HG03108 (cell line): ENCODE results near the gene GPN1.
"Not testable (repeated sequence)": the region's sequence is repeated elsewhere in the genome, so short reads cannot be mapped to it uniquely, and the experiment has no call there.

ENCODE experiments used
- ATAC-seq: cut with Tn5 transposase; IDR thresholded peaks from one replicate; pipeline ENCODE4 v1.9.1; 2021; ENCODE audit warnings: moderate library complexity; ENCODE audit not compliant: unreplicated experiment

GPN1 gene

DNA sequence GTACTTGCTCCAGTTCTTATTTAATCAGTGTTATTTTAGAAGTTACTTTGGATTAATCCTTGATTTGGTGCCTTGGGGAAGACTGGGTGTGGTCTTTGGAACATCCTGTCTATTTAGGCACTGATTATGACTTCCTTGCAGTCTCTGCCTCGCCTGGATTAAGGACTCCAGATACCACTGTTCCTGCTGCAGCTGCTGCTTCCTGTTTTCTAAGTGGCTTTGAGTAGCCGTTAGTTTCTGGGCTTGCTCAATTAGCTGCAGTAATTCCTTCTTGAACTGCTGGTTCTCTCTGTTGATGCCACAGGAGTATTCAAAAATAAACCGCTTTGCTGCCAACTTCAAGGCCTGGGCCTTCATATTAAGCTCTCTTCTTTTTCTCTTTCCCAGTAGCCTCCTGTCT lies 1.9 kb upstream of the GPN1 start:
- not testable (repeated sequence) for ATAC-seq

DNA sequence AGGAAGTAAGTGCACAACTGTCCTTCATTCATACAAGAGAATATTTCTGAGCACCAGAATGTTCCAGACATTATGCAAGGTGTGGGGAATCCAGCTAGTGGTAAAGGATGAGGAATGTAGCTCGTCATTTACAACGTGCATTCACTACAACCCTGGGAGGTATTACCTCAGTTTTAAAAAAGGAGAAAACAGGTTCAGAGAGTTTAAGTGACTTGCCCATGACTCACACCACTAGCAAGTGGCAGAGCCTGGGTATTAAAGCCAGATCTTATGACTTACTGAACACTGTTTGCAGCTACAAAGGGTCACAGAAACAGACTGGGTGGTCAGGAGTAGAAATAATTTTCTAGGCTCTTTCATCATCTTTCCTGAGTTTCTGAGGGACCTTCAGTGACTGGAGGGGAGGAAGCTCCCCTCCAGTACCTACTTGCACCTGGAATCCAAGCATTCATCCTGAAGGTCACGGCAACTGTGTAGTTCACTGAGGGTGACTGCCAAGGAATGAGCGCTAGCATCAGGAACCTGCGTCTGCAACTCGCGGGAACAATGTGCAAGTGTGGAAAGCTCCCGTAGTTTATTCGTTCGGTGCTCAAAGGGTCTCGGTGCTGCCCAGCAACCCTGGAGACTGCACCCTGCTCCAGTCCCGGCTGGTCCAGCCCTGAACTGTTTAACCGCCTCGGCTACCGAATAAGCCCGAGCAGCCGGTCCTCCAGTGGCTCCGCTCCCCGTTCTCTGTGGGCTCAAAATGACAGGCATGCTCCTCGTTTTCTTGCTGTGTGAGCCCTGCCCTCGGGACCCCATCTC lies 685 bp upstream of the GPN1 start:
- ATAC-seq: no peak

DNA sequence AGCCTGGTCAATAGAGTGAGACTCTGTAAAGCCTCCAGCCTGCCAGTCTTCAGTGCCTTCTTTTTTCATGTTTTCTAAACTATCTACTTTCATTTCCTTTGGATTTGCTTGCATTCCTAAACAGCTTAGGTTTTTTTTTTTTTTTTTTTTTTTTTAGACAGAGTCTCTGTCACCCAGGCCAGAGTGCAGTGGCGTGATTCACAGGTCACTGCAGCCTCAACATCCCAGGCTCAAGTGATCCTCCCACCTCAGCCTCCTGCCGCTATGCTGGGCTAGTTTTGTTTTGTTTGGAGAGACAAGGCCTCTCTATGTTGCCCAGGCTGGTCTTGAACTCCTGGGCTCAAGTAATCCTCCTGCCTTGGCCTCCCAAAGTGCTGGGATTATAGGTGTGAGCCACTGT lies 1.4 kb downstream of the GPN1 start:
- not testable (repeated sequence) for ATAC-seq

DNA sequence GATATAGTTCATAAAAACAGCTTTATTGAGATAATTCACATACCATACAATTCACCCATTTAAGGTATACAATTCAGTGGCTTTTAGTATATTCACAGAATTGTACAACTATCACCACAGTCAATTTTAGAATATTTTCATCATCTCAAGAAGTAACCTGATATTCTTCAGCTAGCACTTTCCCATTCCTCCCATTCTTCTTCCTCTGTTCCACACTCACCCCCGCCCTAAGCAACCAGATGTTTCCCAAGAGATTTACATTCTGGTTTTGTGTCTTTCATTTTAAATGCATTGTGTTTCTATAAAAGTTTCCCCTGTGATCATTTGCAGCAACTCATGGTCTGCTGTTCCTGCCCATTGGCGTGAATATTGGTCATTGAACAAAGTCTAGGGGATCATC lies 5.4 kb downstream of the GPN1 start:
- ATAC-seq: no peak

DNA sequence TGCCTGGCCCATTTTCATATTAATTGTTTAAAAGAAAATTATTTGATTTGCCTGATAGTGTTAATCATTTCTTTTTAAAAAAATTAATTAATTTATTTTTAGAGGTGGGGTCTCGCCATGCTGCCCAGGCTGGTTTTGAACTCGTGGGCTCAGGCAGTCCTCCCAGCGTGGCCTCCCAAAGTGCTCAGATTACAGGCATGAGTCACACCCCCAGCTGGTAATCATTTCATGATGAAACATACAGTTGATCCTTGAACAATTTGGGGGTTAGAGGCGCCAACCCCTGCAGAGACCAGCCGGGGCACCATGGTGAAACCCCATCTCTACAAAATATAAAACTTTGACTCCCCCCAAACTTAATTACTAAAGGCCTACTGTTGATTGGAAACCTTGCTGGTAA lies 7.9 kb downstream of the GPN1 start:
- no peak for ATAC-seq

DNA sequence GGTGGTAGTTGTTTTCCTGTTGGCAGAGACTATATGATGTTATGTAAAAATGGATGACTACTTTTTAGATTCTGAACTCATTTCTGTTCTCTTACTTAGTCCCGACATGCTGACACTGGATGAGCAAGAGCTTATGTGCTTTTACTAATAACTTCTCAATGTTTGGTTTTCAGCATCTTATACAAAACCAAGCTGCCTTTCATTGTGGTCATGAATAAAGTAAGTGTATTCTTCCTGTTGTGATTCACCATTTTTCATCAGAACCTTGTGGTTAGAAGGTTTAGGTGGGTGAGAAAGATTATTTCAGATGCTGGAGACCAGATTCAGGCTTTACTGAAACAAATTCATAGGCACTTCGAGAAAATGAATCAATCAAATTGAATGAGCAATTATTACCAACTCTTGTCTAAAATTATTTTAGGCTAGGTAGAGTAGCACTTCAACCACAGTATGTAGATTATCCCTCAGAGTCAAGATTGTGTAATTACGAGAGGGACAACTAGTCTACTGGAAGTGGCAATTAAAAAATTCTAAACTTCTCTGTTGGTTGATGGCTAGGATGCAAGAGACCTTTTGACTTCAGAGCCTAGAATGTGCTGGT lies 9.3 kb downstream of the GPN1 start:
- ATAC-seq: no peak

DNA sequence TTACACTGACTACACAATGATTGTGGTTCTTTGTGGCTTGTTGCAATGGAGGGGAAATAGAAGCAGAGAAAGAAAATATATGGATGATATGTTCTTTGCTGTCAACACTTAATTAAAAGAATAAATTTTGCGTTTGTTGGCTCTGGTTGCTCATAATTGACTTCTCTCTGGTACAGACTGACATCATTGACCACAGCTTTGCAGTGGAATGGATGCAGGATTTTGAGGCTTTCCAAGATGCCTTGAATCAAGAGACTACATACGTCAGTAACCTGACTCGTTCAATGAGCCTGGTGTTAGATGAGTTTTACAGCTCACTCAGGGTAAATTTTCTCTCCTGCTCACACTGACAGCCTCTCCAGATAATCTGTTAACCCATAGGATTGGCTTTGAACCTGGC lies 9.9 kb downstream of the GPN1 start:
- ATAC-seq: no peak

DNA sequence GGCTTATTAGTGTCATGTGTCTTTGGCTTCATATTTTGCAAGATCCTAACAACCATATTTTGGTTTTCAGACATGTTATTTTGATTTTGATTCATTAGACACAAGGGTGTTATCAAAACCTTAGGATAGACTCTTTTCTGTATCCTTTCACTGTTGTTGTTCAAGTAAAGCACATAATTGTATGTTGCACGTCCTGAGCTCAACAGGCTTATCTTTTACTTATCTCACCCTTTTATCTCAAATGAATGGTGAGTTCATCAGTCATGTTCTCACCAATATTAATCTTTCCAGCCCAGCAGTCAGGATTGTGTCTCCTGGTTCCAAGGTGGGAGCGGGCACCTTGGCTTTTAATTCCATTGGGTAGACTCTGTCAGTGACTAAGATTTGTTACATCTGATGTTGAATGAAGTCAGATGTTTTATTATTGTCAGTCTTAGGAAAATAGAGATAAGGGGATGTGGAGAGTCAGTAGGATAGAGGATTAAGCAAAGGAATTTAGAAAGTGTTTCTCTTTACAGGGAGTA lies 11.9 kb downstream of the GPN1 start:
- no peak for ATAC-seq

DNA sequence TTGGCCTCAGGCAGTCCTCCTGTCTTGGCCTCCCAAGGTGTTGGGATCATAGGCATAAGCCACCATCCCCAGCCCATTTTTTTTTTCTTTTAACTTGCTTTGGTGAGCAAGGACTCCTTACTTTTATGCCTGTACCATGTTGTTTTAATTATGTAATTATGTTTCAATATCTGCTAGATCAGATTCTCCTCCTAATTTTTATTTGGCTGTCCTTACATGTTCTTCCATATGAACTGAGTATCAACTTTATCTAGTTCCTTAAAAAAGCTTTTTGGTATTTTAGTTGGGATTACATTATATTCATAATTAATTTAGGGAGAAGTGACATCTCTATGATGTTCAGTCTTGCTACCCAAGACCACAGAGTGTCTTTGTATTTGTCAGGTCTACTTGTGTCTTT lies 16.3 kb downstream of the GPN1 start:
- no peak for ATAC-seq

DNA sequence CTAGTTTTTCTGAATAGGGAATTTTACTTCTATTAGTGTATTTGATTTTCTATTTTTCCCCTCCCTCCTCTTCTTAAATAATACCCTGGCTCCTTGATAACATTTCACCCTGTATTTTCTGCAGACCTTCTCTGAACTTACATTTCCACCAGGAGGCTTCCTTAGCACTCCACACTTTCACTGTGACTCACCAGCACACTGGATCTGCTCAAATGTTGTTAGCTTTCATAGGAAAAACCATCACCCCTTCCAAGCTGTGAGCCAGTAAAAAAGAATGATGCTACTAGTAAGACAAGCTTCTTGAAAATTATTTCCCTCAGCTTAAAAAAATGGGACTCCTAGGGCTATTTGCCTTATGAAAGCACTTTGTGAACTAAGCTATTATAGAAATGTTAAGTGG lies 18.4 kb downstream of the GPN1 start:
- no peak for ATAC-seq

DNA sequence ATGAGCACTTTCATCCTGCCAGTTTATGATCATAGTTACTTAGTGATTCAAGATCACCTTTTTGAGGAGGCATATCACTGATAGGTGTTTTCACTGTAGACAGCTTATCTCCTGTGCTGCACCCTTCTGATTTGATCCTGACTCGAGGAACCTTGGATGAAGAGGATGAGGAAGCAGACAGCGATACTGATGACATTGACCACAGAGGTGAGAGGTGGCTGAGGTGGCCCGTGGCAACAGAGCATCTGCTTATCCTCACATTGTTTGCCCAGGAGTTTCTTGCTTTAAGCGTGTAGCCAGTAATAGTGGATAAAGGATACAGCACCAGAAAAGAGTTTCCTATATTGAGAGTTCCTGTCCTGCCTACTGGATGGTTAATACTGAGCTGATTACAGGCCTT lies 18.9 kb downstream of the GPN1 start:
- no peak for ATAC-seq

DNA sequence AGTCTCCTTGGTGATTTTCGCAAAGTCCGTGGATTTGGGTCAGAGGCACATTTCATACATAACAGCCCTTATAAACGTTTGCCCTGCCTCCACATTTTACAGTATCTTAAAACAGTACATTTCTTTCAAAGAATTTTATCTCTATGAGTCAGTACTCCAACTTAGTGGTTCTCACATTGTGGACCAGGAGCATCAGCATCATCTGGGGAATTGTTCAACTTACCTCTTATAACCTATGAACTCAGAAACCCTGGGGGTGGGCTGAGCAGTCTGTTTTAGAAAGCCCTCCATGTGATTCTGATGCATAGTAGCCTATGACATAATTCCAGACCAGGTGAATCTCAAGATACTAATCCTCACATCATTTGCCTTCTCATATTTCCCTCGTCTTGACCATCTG lies 22.2 kb downstream of the GPN1 start:
- no peak for ATAC-seq

DNA sequence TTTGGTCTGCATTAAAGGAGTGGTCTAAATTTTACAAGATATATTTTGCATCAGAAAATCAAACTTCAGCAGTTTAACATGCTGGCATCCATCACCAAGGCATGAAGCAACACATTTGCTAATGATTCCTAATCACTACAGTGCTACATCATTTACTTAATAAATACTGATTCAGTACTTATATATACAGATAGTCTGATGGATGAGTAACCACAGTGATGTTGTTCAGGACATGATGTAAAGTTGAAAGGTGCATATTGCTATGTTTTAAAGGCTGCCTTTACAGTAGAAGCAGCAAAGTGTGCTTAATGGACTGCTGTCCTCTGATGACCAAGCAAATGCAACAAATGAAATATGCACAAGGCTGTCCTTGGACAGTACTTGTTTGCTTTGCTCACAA lies 23.5 kb downstream of the GPN1 start:
- ATAC-seq: no peak

DNA sequence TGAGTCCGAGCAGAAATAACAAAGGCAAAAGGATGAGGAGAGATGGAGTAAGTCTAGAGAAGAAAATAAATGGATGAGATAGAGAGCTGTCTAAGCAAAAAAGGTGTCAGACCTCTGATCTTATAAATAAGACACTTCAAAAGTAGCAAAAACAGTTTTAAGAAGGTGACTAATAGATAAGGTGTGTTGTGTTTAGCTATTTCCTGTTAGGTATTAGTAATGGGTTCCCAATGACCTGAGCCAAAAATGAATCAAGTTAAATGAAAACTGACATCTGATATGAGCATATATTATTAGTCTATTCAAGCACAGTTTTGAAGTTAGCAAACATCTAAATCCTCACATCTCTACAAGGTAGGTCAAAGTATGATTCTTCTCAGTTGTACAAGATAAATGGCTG lies 23.9 kb downstream of the GPN1 start:
- ATAC-seq: no peak

DNA sequence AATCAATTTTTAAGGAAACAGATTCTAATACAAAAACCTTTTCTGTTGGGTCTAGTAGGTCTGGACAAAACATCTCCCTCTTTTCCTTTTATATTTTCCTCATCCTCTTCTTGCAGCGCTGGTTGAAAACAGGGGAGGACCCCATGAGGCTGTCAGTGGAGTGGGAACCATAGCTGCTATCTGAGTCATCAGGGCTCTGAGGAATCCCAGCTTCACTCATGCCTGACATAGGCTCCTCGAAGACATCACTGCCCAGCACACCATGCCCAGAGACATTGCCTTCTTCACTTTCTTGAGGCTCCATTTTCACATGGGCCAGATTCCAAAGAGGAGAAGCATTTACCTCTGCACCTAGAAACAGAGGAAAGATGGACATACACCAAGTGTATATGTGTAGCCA lies 24.5 kb downstream of the GPN1 start:
- ATAC-seq: no peak

DNA sequence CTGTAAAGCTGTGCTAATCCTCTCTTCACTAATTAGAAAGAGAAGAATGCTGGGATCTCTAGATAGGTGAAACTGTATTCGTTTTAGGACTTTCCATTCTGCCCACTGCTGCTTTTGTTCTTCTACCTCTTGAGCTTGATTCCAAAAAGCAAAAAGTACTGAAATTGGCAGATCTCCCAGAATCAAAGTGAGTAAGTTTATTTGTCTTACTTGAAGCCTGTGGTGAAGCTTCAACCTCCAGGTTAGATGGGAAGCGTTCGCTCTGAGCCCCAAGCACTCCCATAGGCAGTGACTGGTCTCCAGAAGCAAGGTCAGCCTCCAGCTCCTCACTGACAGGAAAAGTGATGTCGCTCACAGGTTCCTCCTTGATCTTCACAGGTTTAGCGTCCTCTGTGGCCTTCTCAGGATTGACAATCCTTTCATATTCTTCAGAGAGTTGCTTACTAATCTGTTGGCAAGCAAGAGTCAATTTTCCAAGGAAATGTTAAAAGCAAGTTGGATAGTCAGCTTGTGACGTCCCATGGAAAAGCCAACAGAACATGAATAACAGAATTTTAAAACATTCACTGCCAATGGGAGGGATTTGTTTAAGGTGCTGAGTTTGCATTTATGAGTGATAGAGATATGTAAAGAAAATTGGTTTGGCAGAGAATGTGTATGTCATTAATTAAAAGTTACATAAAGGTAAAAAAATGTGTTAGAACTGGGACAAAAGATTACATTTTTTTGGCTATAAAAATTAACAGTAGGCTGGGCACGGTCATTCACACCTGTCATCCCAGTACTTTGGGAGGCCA lies 26.5 kb downstream of the GPN1 start:
- ATAC-seq: no peak

DNA sequence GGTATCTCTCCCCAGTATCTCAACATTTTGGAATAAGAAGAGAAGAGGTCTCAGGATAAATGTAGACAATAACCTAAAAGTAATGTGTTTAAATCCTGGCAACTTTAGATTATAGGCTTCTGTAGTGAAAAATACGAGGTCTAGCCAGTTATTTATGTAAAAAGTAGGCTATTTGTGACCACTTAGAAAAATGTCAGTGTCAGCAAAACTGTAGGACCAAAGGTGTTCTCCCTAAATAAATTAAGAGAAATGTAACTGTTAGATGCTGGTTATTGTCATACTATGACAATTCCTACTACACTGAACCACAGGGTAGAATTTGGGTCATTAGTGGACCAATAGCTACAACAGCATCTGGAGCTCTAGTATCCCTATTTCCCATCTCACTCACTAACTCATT lies 32.5 kb downstream of the GPN1 start:
- no peak for ATAC-seq

DNA sequence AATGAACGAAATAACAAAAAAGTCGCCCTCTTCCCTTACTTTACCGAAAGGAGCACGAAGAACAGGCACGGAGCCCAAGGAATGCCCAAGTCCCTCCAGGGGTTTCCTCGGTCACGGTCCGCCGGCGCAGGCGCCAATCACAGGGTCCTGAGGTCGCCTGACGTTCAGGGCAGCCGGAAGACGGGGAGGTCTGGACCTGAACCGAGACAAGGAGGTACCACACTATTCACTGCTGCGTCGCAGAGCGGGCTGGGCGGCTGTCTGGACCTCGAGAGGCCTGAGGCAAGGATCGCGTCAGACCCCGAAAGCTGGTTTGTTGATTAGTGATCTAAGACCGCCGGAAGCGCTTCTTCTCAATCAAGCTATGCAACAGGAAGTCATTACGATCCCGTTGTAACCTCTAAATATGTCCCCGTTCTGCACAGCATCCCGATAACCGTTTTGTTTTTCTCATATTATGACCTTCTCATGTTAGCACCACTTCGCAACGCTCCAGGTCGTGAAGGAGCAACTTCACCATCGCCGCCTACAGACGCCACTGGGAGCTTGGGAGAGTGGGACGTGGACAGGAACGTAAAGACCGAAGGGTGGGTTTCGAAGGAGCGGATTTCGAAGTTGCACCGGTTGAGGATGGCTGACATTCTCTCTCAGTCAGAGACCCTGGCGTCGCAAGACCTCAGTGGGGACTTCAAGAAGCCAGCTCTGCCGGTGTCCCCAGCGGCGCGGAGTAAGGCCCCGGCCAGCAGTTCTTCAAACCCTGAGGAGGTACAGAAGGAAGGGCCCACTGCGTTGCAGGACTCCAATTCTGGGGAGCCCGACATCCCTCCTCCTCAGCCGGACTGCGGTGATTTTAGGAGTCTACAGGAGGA lies 34.7 kb downstream of the GPN1 start, which contains the start of the genes SLC4A1AP and SUPT7L:
Gene SLC4A1AP (plus strand): TSS at position 605 of the 869 bp plus-strand sequence. CDS start 26 bp downstream, at position 631.
Gene SUPT7L (minus strand): TSS at position 330 of the 869 bp plus-strand sequence. CDS start 1,422 bp downstream, outside the sequence.
- peak; percentile 75 for ATAC-seq

DNA sequence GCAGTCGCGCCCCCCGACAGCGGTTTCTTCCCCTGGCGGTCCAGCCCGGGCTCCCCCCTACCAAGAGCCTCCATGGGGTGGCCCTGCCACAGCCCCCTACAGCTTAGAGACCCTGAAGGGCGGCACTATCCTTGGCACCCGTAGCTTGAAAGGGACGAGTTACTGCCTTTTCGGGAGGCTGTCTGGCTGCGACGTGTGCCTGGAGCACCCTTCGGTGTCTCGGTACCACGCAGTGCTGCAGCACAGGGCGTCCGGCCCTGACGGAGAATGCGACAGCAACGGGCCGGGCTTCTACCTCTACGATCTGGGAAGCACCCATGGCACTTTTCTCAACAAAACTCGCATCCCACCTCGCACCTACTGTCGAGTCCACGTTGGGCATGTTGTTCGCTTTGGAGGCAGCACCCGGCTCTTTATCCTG lies 35.3 kb downstream of the GPN1 start:
- no peak for ATAC-seq

DNA sequence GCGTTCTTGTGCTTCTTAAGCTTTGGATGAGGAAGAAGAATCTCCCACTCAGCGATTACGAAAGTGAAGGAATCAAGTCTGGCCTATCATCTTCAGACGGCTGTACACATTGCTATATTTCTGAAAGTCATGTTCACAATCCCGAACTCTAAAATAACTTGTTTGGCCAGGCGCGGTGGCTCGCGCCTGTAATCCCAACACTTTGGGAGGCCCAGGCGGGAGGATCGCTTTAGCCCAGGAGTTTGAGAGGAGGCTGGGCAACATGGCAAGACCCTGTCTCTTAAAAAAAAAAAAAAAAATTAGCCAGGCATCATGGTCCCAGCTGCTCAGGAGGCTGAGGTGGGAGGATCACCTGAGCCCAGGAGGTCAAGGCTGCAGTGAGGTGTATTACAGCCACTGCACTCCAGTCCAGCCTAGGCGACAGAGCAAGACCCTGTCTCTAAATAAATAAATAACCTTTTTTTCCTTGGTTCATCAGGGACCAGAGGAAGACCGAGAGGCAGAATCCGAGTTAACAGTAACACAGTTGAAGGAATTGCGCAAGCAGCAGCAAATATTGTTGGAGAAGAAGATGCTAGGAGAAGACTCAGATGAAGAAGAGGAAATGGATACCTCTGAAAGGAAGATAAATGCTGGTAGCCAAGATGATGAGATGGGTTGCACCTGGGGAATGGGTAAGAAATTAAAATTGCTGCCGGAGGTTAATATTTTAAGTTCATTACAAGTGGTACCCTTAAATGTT lies 35.9 kb downstream of the GPN1 start:
- ATAC-seq: no peak
